Natural killer cell treated with Interleukin-12 subunit alpha and Interleukin-12 subunit beta and Interleukin-15 and Interleukin-18, amount 100 ng/mL, for 72 hours (primary cell): ENCODE results near the gene CCER1. TPM values are rescaled to one million over a fixed set of nuclear protein-coding genes. Genes with fewer than 3 reads are reported as not detected.
"Not testable (repeated sequence)": the region's sequence is repeated elsewhere in the genome, so short reads cannot be mapped to it uniquely, and the experiment has no call there.

Experiments used
- ATAC-seq, 2 donors: fragments of 150-1000 bp; cut with Tn5 transposase in 1 of 2; sonication (Bioruptor Pico), chemical (Tn5 transposase) in 1 of 2; 2 replicates each; pipeline ENCODE4 v1.10.0; 2021
- DNase-seq: peaks from one replicate; pipeline ENCODE4 v3.0.0; 2022; ENCODE audit warnings: low spot score
- H3K27ac Mint-ChIP-seq, 2 donors: 1 replicate in 1 of 2; 2 replicates in 1 of 2; pipeline ENCODE4 v1.8.0; 2022; ENCODE audit warnings: mixed read lengths in 2 of 2, mild to moderate bottlenecking in 1 of 2, moderate library complexity in 1 of 2
- H3K27me3 Mint-ChIP-seq, 2 donors: 1 replicate in 1 of 2; 2 replicates in 1 of 2; pipeline ENCODE4 v1.8.0; 2022; ENCODE audit warnings: mixed read lengths in 2 of 2
- H3K36me3 Mint-ChIP-seq: one replicate; pipeline ENCODE4 v1.8.0; 2022; ENCODE audit warnings: mixed read lengths
- H3K4me1 Mint-ChIP-seq, 2 donors: 1 replicate in 1 of 2; 2 replicates in 1 of 2; pipeline ENCODE4 v1.8.0; 2022; ENCODE audit warnings: low read depth in 2 of 2, mixed read lengths in 2 of 2, mild to moderate bottlenecking in 1 of 2
- H3K4me3 Mint-ChIP-seq: one replicate; pipeline ENCODE4 v1.8.0; 2022; ENCODE audit warnings: mixed read lengths
- H3K9me3 Mint-ChIP-seq: 2 replicates; pipeline ENCODE4 v1.8.0; 2022; ENCODE audit warnings: mixed read lengths
- total RNA-seq, 2 donors: library from RNA; stranded (reverse); gene quantifications; one replicate each; pipeline ENCODE4 v1.2.3, GENCODE V29; 2022

Gene CCER1, protein sequence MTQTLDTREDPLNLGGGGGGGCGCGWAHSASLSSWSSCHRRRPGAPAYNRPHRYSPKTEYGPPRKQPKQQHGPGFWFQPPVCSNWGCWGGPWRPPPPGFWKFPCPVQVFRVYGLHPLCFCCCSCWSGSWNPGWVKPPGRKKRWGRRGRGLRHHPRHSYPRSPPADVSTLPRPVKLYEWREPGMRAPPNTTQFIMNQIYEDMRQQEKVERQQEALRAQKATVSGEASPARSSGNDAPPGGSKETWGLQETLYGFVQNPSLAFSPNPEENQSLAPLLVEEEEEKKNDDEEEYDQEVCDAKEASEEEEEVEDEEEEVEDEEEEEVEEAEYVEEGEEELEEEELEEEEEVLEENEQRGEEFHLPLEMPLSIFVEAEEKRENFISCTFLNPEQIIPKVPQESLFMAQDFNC
- total RNA-seq, result not detected

DNA sequence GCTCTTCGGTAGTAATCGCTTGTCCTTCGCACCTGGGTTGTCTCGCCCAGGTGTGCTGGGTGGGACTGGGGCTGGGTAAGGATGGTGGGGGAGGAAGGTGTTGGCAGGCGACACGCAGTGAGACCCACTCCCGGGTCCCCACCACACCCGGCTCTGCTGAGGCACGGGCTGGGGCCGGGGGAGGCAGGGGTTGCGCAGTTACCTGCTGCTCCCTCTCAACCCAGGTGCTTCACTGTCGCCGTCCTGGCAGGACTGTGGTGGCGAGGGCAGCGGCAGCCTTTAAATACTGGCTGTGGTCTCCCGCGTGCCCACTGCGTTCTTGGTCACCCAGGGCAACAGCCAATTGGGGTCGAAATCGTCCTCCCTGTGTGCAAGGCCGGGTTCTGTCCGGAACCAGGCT lies at the start of gene CCER1:
TSS of gene CCER1 (minus strand) at position 256 of the 400 bp plus-strand sequence. CDS start 434 bp downstream, outside the sequence.
- ATAC-seq (peak in 1 of 2 donors; percentile 51), DNase-seq (no peak)
- H3K9me3 Mint-ChIP-seq, result no peaks in the 10 kb centered on the region
- H3K27me3 Mint-ChIP-seq, result peaks cover 0 to 4% of the 10 kb centered on the region in 2 donors
- no peak within 1 kb of the TSS for H3K27ac Mint-ChIP-seq
- H3K36me3 Mint-ChIP-seq, result no peaks in the 10 kb centered on the region
- H3K4me1 Mint-ChIP-seq, result no peaks in the 10 kb centered on the region
- no peak within 1 kb of the TSS for H3K4me3 Mint-ChIP-seq

DNA sequence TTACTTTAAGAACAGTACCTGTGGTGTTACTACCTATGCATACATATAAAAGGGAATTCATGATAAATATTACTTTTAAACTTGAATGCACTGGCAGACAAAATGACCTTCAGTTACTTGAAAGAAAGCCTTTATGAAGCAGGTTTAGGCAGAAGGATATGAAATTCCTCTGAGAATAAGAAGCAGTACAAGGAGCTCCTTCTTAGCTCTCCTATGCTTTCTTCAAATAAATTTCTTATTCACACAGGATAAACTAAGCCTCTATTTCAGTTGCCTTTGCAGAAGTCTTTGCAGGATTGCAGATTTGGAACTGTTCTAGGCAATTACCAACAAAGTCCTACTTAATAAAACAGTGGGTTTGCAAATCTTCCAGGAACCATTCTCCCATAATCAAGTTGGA lies 48.8 kb upstream of the CCER1 start:
- peaks cover 3 to 6% of the 10 kb centered on the region in 2 donors for H3K27me3 Mint-ChIP-seq
- H3K4me1 Mint-ChIP-seq, result peaks cover 13 to 16% of the 10 kb centered on the region in 2 donors
- no peak overlapping the region for H3K27ac Mint-ChIP-seq
- DNase-seq (no peak), ATAC-seq (no peak)
- H3K36me3 Mint-ChIP-seq, result no peaks in the 10 kb centered on the region
- H3K9me3 Mint-ChIP-seq, result peaks cover 4% of the 10 kb centered on the region
- no peak overlapping the region for H3K4me3 Mint-ChIP-seq

GRCh38 chr12:91001306-91001705 lies 46.3 kb upstream of the CCER1 start:
- H3K9me3 Mint-ChIP-seq, result no peaks in the 10 kb centered on the region
- H3K36me3 Mint-ChIP-seq, result no peaks in the 10 kb centered on the region
- ATAC-seq (no peak), DNase-seq (no peak)
- no peak overlapping the region for H3K27ac Mint-ChIP-seq
- H3K4me1 Mint-ChIP-seq, result no peaks in the 10 kb centered on the region
- H3K27me3 Mint-ChIP-seq, result peaks cover 0 to 6% of the 10 kb centered on the region in 2 donors
- H3K4me3 Mint-ChIP-seq, result no peak overlapping the region

DNA sequence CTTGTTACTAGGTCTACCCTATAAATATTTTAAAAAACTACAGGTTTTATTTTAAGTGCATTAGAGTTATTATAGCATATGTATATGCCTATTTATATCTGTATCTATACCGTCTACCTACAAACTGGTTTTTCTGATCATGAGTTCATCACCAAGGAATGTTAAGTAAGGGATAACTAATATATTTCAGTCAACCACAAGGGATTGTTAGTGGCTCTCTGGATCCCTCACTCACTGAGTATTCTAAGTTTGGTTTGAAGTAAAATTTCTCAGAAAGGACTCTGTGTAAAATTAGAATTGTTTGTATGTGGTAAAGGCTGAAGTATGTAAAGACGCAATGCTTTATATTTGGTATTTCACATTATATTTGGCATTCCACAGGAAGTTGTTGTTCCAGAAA lies 45.0 kb upstream of the CCER1 start:
- no peak for ATAC-seq
- no peaks in the 10 kb centered on the region for H3K36me3 Mint-ChIP-seq
- no peak overlapping the region for H3K27ac Mint-ChIP-seq
- H3K4me3 Mint-ChIP-seq, result no peak overlapping the region
- no peaks in the 10 kb centered on the region for H3K9me3 Mint-ChIP-seq
- peaks cover 0 to 6% of the 10 kb centered on the region in 2 donors for H3K27me3 Mint-ChIP-seq
- H3K4me1 Mint-ChIP-seq, result no peaks in the 10 kb centered on the region
- no peak for DNase-seq

DNA sequence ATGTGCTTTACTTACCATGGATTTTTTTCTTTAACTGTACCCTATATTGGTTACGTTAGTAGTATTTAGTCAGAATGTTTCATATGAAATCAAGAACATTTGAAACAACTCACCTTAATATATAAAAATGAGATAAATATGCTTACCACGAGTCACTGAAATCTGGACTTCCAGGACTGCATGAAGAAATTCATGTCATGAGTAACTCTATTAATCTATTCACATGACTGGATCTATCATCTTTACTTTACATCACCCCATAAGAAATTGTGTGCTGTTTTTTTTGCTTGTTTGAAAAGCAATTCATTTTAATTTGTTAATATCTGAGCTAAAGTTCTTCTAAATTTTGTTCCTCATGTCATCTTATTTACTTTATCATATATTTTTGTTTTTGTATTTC lies 44.6 kb upstream of the CCER1 start:
- no peaks in the 10 kb centered on the region for H3K9me3 Mint-ChIP-seq
- H3K27me3 Mint-ChIP-seq, result peaks cover 0 to 6% of the 10 kb centered on the region in 2 donors
- H3K4me1 Mint-ChIP-seq, result no peaks in the 10 kb centered on the region
- no peaks in the 10 kb centered on the region for H3K36me3 Mint-ChIP-seq
- no peak overlapping the region for H3K27ac Mint-ChIP-seq
- ATAC-seq, result no peak
- DNase-seq, result no peak
- H3K4me3 Mint-ChIP-seq, result no peak overlapping the region

DNA sequence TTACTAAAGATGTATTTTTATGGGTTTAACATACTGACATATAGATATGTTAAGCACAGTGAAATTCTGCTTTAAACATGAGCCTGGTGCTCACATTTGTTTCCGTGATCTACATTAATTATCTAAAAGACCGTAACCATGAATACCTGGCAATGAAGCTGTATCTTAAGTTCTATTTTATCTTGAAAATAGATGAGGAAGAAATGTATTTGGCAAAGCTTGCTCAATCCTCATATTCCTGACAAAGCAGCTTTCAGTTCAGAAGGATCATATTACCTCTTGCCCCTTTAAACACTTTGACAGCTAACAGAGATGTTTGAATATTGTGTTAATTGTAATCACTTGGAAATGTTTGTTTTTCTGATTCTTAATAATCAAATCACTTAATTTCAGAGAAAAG lies 40.0 kb upstream of the CCER1 start:
- Mint-ChIP-seq H3K9me3 (no peaks in the 10 kb centered on the region), H3K36me3 (no peaks in the 10 kb centered on the region), H3K4me1 (no peaks in the 10 kb centered on the region), H3K4me3 (no peak overlapping the region), H3K27me3 (no peaks in the 10 kb centered on the region), H3K27ac (no peak overlapping the region)
- DNase-seq (no peak), ATAC-seq (no peak)

DNA sequence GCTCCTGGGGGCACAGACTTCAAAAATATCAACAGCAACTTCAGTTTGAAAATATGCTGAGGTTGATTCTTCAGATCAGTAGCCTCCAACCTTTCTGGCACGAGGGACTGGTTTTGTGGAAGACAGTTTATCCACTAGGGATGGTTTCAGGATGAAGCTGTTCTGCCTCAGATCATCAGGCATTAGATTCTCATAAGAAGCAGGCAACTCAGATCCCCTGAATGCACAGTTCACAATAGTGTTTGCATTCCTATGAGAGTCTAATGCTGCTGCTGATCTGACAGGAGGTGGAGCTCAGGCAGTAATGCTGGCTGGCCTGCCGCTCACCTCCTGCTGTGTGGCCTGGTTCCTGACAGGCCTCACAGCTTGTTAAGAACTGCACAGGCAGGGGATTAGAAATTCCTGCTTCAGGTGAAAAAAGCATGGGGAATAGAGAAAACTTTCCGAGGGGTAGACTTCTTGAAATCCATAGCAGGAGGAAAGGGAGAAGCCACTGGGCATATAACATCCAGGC lies 37.0 kb upstream of the CCER1 start:
- H3K27me3 Mint-ChIP-seq, result no peaks in the 10 kb centered on the region

GRCh38 chr12:90990611-90991010 lies 35.6 kb upstream of the CCER1 start:
- Mint-ChIP-seq H3K27me3 (no peaks in the 10 kb centered on the region), H3K36me3 (no peaks in the 10 kb centered on the region), H3K9me3 (no peaks in the 10 kb centered on the region), H3K4me3 (no peak overlapping the region), H3K4me1 (no peaks in the 10 kb centered on the region), H3K27ac (no peak overlapping the region)
- no peak for ATAC-seq
- no peak for DNase-seq

More for the DNA sequence above, 37.0 kb upstream of the CCER1 start:
- no peak overlapping the region for H3K27ac Mint-ChIP-seq
- ATAC-seq, result no peak
- H3K4me1 Mint-ChIP-seq, result no peaks in the 10 kb centered on the region
- H3K4me3 Mint-ChIP-seq, result no peak overlapping the region
- no peaks in the 10 kb centered on the region for H3K9me3 Mint-ChIP-seq
- no peaks in the 10 kb centered on the region for H3K36me3 Mint-ChIP-seq
- DNase-seq, result no peak

GRCh38 chr12:90989686-90990111 lies 34.7 kb upstream of the CCER1 start:
- Mint-ChIP-seq H3K36me3 (no peaks in the 10 kb centered on the region), H3K27me3 (no peaks in the 10 kb centered on the region), H3K4me3 (no peak overlapping the region), H3K27ac (no peak overlapping the region), H3K4me1 (no peaks in the 10 kb centered on the region), H3K9me3 (no peaks in the 10 kb centered on the region)
- DNase-seq (no peak), ATAC-seq (no peak)

- Mint-ChIP-seq H3K36me3 (no peaks in the 10 kb centered on the region), H3K4me1 (no peaks in the 10 kb centered on the region), H3K27ac (no peak overlapping the region), H3K4me3 (no peak overlapping the region), H3K27me3 (peaks cover 0 to 3% of the 10 kb centered on the region in 2 donors), H3K9me3 (no peaks in the 10 kb centered on the region)
- DNase-seq (no peak), ATAC-seq (no peak)
Observed at GRCh38 chr12:90987520-90987919, 32.5 kb upstream of the CCER1 start.

DNA sequence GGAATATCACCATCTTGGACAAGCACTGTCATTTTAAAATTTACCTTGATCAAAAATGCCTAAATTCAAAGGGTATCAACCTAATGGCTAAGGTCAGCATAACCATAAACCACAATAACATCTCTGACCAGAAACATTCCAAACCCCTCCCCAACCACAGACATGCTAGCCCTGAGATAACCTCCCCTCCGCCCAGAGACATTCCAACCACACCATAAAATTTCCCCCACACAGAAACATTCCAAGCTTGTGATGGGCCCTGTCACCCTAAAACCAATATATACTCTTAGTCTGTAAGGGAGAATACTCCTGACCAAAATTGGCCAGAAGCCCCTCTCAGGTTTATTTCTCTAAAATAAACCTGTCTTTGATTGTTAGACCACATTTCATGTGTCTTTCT lies 32.1 kb upstream of the CCER1 start:
- DNase-seq, result no peak
- peaks cover 0 to 7% of the 10 kb centered on the region in 2 donors for H3K27me3 Mint-ChIP-seq
- H3K27ac Mint-ChIP-seq, result no peak overlapping the region
- ATAC-seq, result no peak
- H3K4me3 Mint-ChIP-seq, result no peak overlapping the region
- H3K4me1 Mint-ChIP-seq, result no peaks in the 10 kb centered on the region
- no peaks in the 10 kb centered on the region for H3K9me3 Mint-ChIP-seq
- H3K36me3 Mint-ChIP-seq, result no peaks in the 10 kb centered on the region

GRCh38 chr12:90985331-90985730 lies 30.4 kb upstream of the CCER1 start:
- H3K9me3 Mint-ChIP-seq, result not testable (repeated sequence)

DNA sequence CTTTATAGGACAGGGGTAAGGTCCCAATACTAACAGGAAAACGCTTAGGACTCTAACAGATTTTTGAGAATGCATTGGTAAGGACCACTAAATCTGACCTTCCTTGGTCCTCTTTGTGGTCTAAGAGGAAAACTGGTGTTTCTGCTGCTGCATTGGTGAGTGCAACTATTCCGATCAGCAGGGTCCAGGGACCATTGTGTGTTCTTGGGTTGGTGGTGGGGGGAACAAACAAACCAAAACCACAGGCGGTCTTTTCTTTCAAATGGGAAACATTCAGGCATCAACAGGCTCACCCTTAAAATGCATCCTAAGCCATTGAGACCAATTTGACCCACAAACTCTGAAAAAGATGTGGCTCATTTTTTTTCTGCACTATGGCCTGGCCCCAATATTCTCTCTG lies 29.1 kb upstream of the CCER1 start:
- Mint-ChIP-seq H3K36me3 (no peaks in the 10 kb centered on the region), H3K9me3 (no peaks in the 10 kb centered on the region), H3K27me3 (peaks cover 0 to 7% of the 10 kb centered on the region in 2 donors), H3K27ac (no peak overlapping the region), H3K4me3 (no peak overlapping the region), H3K4me1 (no peaks in the 10 kb centered on the region)
- DNase-seq (no peak), ATAC-seq (no peak)

More at GRCh38 chr12:90985331-90985730, 30.4 kb upstream of the CCER1 start:
- not testable (repeated sequence) for DNase-seq, H3K4me1 Mint-ChIP-seq, H3K36me3 Mint-ChIP-seq, H3K4me3 Mint-ChIP-seq, ATAC-seq, H3K27me3 Mint-ChIP-seq, H3K27ac Mint-ChIP-seq

- no peak overlapping the region for H3K4me3 Mint-ChIP-seq
- H3K9me3 Mint-ChIP-seq, result no peaks in the 10 kb centered on the region
- ATAC-seq (no peak), DNase-seq (no peak)
- H3K27ac Mint-ChIP-seq, result no peak overlapping the region
- H3K36me3 Mint-ChIP-seq, result no peaks in the 10 kb centered on the region
- H3K4me1 Mint-ChIP-seq, result no peaks in the 10 kb centered on the region
- peaks cover 0 to 7% of the 10 kb centered on the region in 2 donors for H3K27me3 Mint-ChIP-seq
Observed at GRCh38 chr12:90982170-90982569, 27.2 kb upstream of the CCER1 start.
